Endothelial cell of umbilical vein (primary cell): Measurements from ENCODE around the gene NANOGP8. TPM values are rescaled to one million over a fixed set of nuclear protein-coding genes. Genes with fewer than 3 reads are reported as not detected.
"Not testable (repeated sequence)": the region's sequence is repeated elsewhere in the genome, so short reads cannot be mapped to it uniquely, and the experiment has no call there.

Experiments used
- Bru-seq: library from RNA; stranded (reverse); fragments of 400-500 nt; gene quantifications from one replicate; lab custom pipeline; 2021; lab: Mats Ljungman, UMichigan
- BruChase-seq, 2 experiments: library from RNA; stranded (reverse); fragments of 400-500 nt; gene quantifications; one replicate each; lab custom pipeline; 2021; lab: Mats Ljungman, UMichigan
- BruUV-seq: library from RNA; stranded (reverse); fragments of 400-500 nt; replicated peaks from 2 replicates; lab custom pipeline; 2021; lab: Mats Ljungman, UMichigan
- CTCF ChIA-PET: fragments of 300-600, 350-600 bp; sonication (Branson Sonifier 250); formaldehyde crosslinking; loops from one replicate; lab custom pipeline; 2021; ENCODE audit warnings: antibody characterized with exemption, inconsistent platforms; lab: Charles Lee
- POLR2A ChIA-PET: fragments of 300-600, 350-600 bp; sonication (Branson Sonifier 250); formaldehyde crosslinking; loops from one replicate; lab custom pipeline; 2021; ENCODE audit warnings: antibody characterized with exemption, inconsistent platforms; lab: Charles Lee
- DNase-seq: peaks from one replicate; pipeline ENCODE4 v3.0.0-alpha.2; 2011; ENCODE audit warnings: low read depth, low spot score
- FAIRE-seq: peaks from 2 replicates; lab custom pipeline; 2011; peaks lifted over from hg19 to GRCh38; lab: Jason Lieb, UNC
- H2AFZ ChIP-seq: 2 replicates; pipeline ENCODE4 v1.6.0; 2012; ENCODE audit warnings: low read depth, low read length, control low read depth, inconsistent platforms
- H3K27ac ChIP-seq: 2 replicates; pipeline ENCODE4 v1.5.1; 2011; ENCODE audit warnings: low read depth, mild to moderate bottlenecking, control low read depth, low read length, moderate library complexity; ENCODE audit not compliant: insufficient read depth
- H3K27me3 ChIP-seq, 2 experiments: 2 replicates each; pipeline versions ENCODE4 v1.6.0 to v1.6.1; 2011; ENCODE audit warnings: low read length in 2 of 2, mixed read lengths in 1 of 2; ENCODE audit not compliant: control insufficient read depth in 2 of 2, insufficient read depth in 2 of 2
- H3K36me3 ChIP-seq, 2 experiments: 2 replicates in 1 of 2; 3 replicates in 1 of 2; pipeline ENCODE4 v1.5.1; 2011; ENCODE audit warnings: low read length in 2 of 2, mild to moderate bottlenecking in 1 of 2, moderate library complexity in 1 of 2; ENCODE audit not compliant: control insufficient read depth in 2 of 2, insufficient read depth in 2 of 2; ENCODE audit errors: extremely low read depth in 1 of 2
- H3K4me1 ChIP-seq: 3 replicates; pipeline ENCODE4 v1.5.1; 2011; ENCODE audit warnings: mild to moderate bottlenecking, low read length; ENCODE audit not compliant: control insufficient read depth, insufficient read depth; ENCODE audit errors: extremely low read depth
- H3K4me2 ChIP-seq: 2 replicates; pipeline ENCODE4 v1.6.1; 2011; ENCODE audit warnings: low read length, control low read depth, mixed read lengths; ENCODE audit not compliant: insufficient read depth
- H3K4me3 ChIP-seq, 3 experiments: fragments of 200-600 bp in 1 of 3; sonication (generic), shearing (Covaris generic) in 1 of 3; replicated peaks in 1 of 3; 2 replicates each; pipeline ENCODE4 v1.5.1; 2011 to 2016; ENCODE audit warnings: control low read depth in 3 of 3, low read length in 3 of 3, mild to moderate bottlenecking in 2 of 3, inconsistent platforms in 1 of 3, low read depth in 1 of 3, moderate library complexity in 1 of 3; ENCODE audit not compliant: insufficient read depth in 1 of 3
- H3K79me2 ChIP-seq: 2 replicates; pipeline ENCODE4 v1.6.0; 2012; ENCODE audit warnings: low read length, inconsistent platforms; ENCODE audit not compliant: control insufficient read depth, insufficient read depth
- H3K9ac ChIP-seq: replicated peaks from 2 replicates; pipeline ENCODE3; 2011; ENCODE audit warnings: low read length, control low read depth; ENCODE audit not compliant: insufficient read depth; ENCODE audit errors: extremely low read depth
- H3K9me1 ChIP-seq: replicated peaks from 3 replicates; pipeline ENCODE4 v1.6.0; 2011; ENCODE audit warnings: mild to moderate bottlenecking, low read length; ENCODE audit not compliant: control insufficient read depth, insufficient read depth; ENCODE audit errors: extremely low read depth
- H3K9me3 ChIP-seq: replicated peaks from 2 replicates; pipeline ENCODE4 v1.5.1; 2012; ENCODE audit warnings: low read length, inconsistent platforms; ENCODE audit not compliant: control insufficient read depth, insufficient read depth
- H4K20me1 ChIP-seq: replicated peaks from 2 replicates; pipeline ENCODE3; 2011; ENCODE audit warnings: mild to moderate bottlenecking, low read length; ENCODE audit not compliant: control insufficient read depth, insufficient read depth; ENCODE audit errors: extremely low read depth
- CTCF ChIP-seq, 2 donors: IDR thresholded peaks; 1 replicate in 1 of 2; 2 replicates in 1 of 2; pipeline ENCODE4 v1.5.1; 2011; ENCODE audit warnings: low read length in 2 of 2, mild to moderate bottlenecking in 2 of 2, moderate library complexity in 2 of 2, control low read depth in 1 of 2, inconsistent platforms in 1 of 2, low read depth in 1 of 2; ENCODE audit not compliant: insufficient read depth in 1 of 2; ENCODE audit errors: extremely low read depth in 1 of 2
- EZH2 ChIP-seq: IDR thresholded peaks from 2 replicates; pipeline ENCODE4 v1.6.1; 2012; ENCODE audit warnings: borderline replicate concordance, low read depth, mild to moderate bottlenecking, moderate library complexity, low read length, inconsistent platforms; ENCODE audit not compliant: severe bottlenecking
- GATA2 ChIP-seq: IDR thresholded peaks from 2 replicates; pipeline ENCODE4 v1.7.0; 2011; ENCODE audit warnings: low read depth, mild to moderate bottlenecking, moderate library complexity, mixed read lengths, low read length; ENCODE audit not compliant: insufficient read length, insufficient read depth
- MAX ChIP-seq: IDR thresholded peaks from 2 replicates; pipeline ENCODE4 v1.6.1; 2011; ENCODE audit not compliant: insufficient read depth, insufficient read length
- dilution Hi-C: fragments of 300-500 bp; cut with MboI; formaldehyde crosslinking; loops from one replicate; pipeline ENCODE4 v1.15.0; 2019; ENCODE audit warnings: low sequenced_read_pairs; ENCODE audit not compliant: extremely low pct_ligation_motif_present
- intact Hi-C: fragments of 100-400 bp; cut with micrococcal nuclease; formaldehyde crosslinking; loops from one replicate; pipeline ENCODE4 v1.10.0; 2022
- long read RNA-seq: library from polyadenylated mRNA; stranded (forward); transcript quantifications from one replicate; pipeline ENCODE4 v2.0.0, GENCODE V29; 2021
- polyA minus RNA-seq, 3 experiments: library from RNA; depleted of rRNA, polyadenylated mRNA; stranded (reverse); fragments of >200 nt; gene quantifications; 1 replicate in 1 of 3; 2 replicates in 2 of 3; pipeline ENCODE4 v1.2.3, GENCODE V29; 2011
- polyA plus RNA-seq, 4 experiments: library from polyadenylated mRNA; depleted of rRNA in 3 of 4; stranded (reverse) in 3 of 4; unstranded in 1 of 4; fragments of >200 nt; gene quantifications; 2 replicates each; pipeline versions ENCODE4 v1.2.1 to v1.2.3, GENCODE V29; 2011 to 2012; ENCODE audit warnings: missing spikeins in 1 of 4
- total RNA-seq: library from RNA; stranded (reverse); gene quantifications from 2 replicates; pipeline ENCODE4 v1.2.3, GENCODE V29; 2021

NANOGP8 gene
- total RNA-seq (not detected in 2 replicates), polyA plus RNA-seq (not detected in 2 replicates), polyA minus RNA-seq (0.46 and 0.49 TPM in 2 replicates), Bru-seq, nascent RNA (percentile 19 among the genes with signal in this experiment), BruChase-seq, experiment 1, labeled RNA remaining after a 6-hour chase (percentile 45 among the genes with signal in this experiment), BruChase-seq, experiment 2, labeled RNA remaining after a 2-hour chase (percentile 44 among the genes with signal in this experiment)
- not detected in 2 replicates for polyA plus RNA-seq (2011; cell fraction: cytosol; rRNA removed)
- polyA plus RNA-seq (2011; cell fraction: nucleus; rRNA removed), result 0.36 and 0.49 TPM in 2 replicates
- not detected in 2 replicates for polyA plus RNA-seq (2012)
- not detected for polyA minus RNA-seq (2011; cell fraction: cytosol; rRNA and poly(A)+ RNA removed)
- 0.58 and 1.6 TPM in 2 replicates for polyA minus RNA-seq (2011; cell fraction: nucleus; rRNA and poly(A)+ RNA removed)
- long read RNA-seq, result 0 reads

GRCh38 chr15:35085176-35085919 lies at the start of gene NANOGP8:
TSS of gene NANOGP8 (minus strand) at chr15:35085295. CDS start at chr15:35085110, 185 bp downstream.
- CTCF ChIA-PET, result interaction anchor here (0.6 to 1.0 kb wide), 2 partner anchors 9 to 342 kb away, joined by 3 to 4 read pairs; no protein-coding TSS in a partner anchor
- POLR2A ChIA-PET, H3K36me3 ChIP-seq, H3K27me3 ChIP-seq, intact Hi-C loops, H3K4me1 ChIP-seq, H3K9me1 ChIP-seq, dilution Hi-C loops, BruUV-seq, H3K4me2 ChIP-seq, H3K27ac ChIP-seq, H4K20me1 ChIP-seq, DNase-seq, H3K4me3 ChIP-seq, H3K79me2 ChIP-seq, H3K9me3 ChIP-seq, H3K9ac ChIP-seq, FAIRE-seq, H2AFZ ChIP-seq: not testable (repeated sequence)

GRCh38 chr15:35134299-35134698 lies 49.2 kb upstream of the NANOGP8 start:
- TF ChIP-seq CTCF (IDR thresholded peaks at IDR 0.05; ENCODE audit: extremely low read depth in 1 of 2, insufficient read depth in 1 of 2, low read depth in 1 of 2, low read length in 2 of 2), result no peak
- no peak for TF ChIP-seq EZH2
- no peak for TF ChIP-seq MAX
- TF ChIP-seq GATA2, result no peak
- ChIA-PET CTCF (no interaction called here), POLR2A (no interaction called here)
- no peaks in the 10 kb centered on the region for H3K36me3 ChIP-seq
- H2AFZ ChIP-seq, result no peak overlapping the region
- intact Hi-C loops (no loop called here), dilution Hi-C loops (no loop called here)
- H3K9ac ChIP-seq, result no peak overlapping the region
- H3K27me3 ChIP-seq, result peaks cover 0 to 2% of the 10 kb centered on the region in 2 experiments
- FAIRE-seq (no peak), DNase-seq (no peak)
- no peaks in the 10 kb centered on the region for H3K4me1 ChIP-seq
- no peaks in the 10 kb centered on the region for H3K9me3 ChIP-seq
- H3K79me2 ChIP-seq, result no peaks in the 10 kb centered on the region
- H3K4me3 ChIP-seq, result no peak overlapping the region
- no peaks in the 10 kb centered on the region for H4K20me1 ChIP-seq
- H3K9me1 ChIP-seq, result no peaks in the 10 kb centered on the region
- no peak overlapping the region for H3K4me2 ChIP-seq
- H3K27ac ChIP-seq, result no peak overlapping the region
- no TSS peak for BruUV-seq
